ENCODE measurements around the gene ACAT2.

GRCh38 chr6:159729598-159730331 lies 32.1 kb upstream of the ACAT2 start:
- TF ChIP-seq REST (IDR thresholded peaks at IDR 0.05; ENCODE audit: low read depth) (no peak), YY1 (IDR thresholded peaks at IDR 0.05; ENCODE audit: low read depth) (no peak), TEAD4 (IDR thresholded peaks at IDR 0.05) (no peak), MAX (IDR thresholded peaks at IDR 0.05) (no peak), CREB1 (IDR thresholded peaks at IDR 0.05; ENCODE audit: low read depth) (no peak), TAF1 (IDR thresholded peaks at IDR 0.05; ENCODE audit: low read depth) (no peak), TCF12 (IDR thresholded peaks at IDR 0.05; ENCODE audit: low read depth) (no peak), EGR1 (IDR thresholded peaks at IDR 0.05) (no peak), CEBPB (IDR thresholded peaks at IDR 0.05) (no peak), EP300 (IDR thresholded peaks at IDR 0.05; ENCODE audit: borderline replicate concordance) (no peak), ZBTB7A (IDR thresholded peaks at IDR 0.05; ENCODE audit: low read depth) (no peak), RAD21 (IDR thresholded peaks at IDR 0.05; ENCODE audit: low read depth) (no peak)

All from Ishikawa (cell line).